Adrenal gland (tissue), 12 donors: Measurements from ENCODE around the gene PROX1. TPM values are rescaled to one million over a fixed set of nuclear protein-coding genes. Genes with fewer than 3 reads are reported as not detected.

Source experiments
- DNase-seq, 7 donors: peaks; one replicate each; pipeline ENCODE4 v3.0.0-alpha.2; 2019 to 2020
- H3K27ac ChIP-seq, 5 donors: fragments of 200-600 bp; sonication (generic) in 4 of 5; 1 replicate in 3 of 5; 2 replicates in 2 of 5; pipeline versions ENCODE4 v1.5.1 to v1.8.0; 2016 to 2020; ENCODE audit warnings: mild to moderate bottlenecking in 1 of 5
- H3K27me3 ChIP-seq: fragments of 200-600 bp; 2 replicates; pipeline ENCODE4 v1.8.0; 2021
- H3K36me3 ChIP-seq, 2 donors: fragments of 200-600 bp; replicated peaks in 1 of 2; 1 replicate in 1 of 2; 2 replicates in 1 of 2; pipeline versions ENCODE4 v1.5.1 to v1.8.0; 2018 to 2022
- H3K4me1 ChIP-seq, 2 donors: fragments of 200-600 bp; replicated peaks in 1 of 2; 1 replicate in 1 of 2; 2 replicates in 1 of 2; pipeline versions ENCODE4 v1.5.1 to v1.8.0; 2018 to 2021
- H3K4me3 ChIP-seq, 4 donors: fragments of 200-600 bp; sonication (generic) in 3 of 4; one replicate each; pipeline ENCODE4 v1.5.1; 2016 to 2018
- H3K9me3 ChIP-seq, 3 donors: fragments of 200-600 bp; sonication (generic) in 1 of 3; replicated peaks in 1 of 3; 1 replicate in 2 of 3; 2 replicates in 1 of 3; pipeline versions ENCODE4 v1.5.1 to v1.8.0; 2016 to 2021
- POLR2A ChIP-seq, 2 donors: fragments of 450-650 bp; IDR thresholded peaks; one replicate each; pipeline ENCODE4 v1.6.1; 2017; ENCODE audit warnings: antibody characterized with exemption in 2 of 2, mild to moderate bottlenecking in 2 of 2, moderate library complexity in 1 of 2
- WGBS, 4 donors: extraction: QIAGEN DNeasy Blood & Tissue Kit in 2 of 4; methylation state at CpG; one replicate each; pipeline versions ENCODE4 v1.1.5 to v1.1.7; 2013 to 2017; 5-methylcytosine and 5-hydroxymethylcytosine counted together
- intact Hi-C, 2 donors: fragments of 100-400 bp; cut with DNase I; formaldehyde crosslinking; loops; one replicate each; pipeline versions ENCODE4 v1.14.1 to v1.15.0; 2022 to 2023
- polyA plus RNA-seq, 3 donors: library from polyadenylated mRNA; stranded (reverse); fragments of 200-250 nt in 2 of 3; fragments of 350-450 nt in 1 of 3; fragmentation: Illumina TruSeq in 1 of 3; extraction: RNeasy Lipid Tissue Mini Kit (QIAGEN cat#74804) in 1 of 3; gene quantifications; one replicate each; pipeline ENCODE4 v1.2.3, GENCODE V29; 2013 to 2014
- total RNA-seq, 9 donors: library from RNA; depleted of rRNA in 4 of 9; stranded (reverse); fragments of >200 nt in 4 of 9; fragments of 120-200 nt in 1 of 9; fragmentation: NEBNext Ultra II Directional in 1 of 9; extraction: Animal tissue kit (Norgen Biotek cat#: 25700) in 1 of 9; gene quantifications; one replicate each; pipeline versions ENCODE4 v1.1.0 to v1.2.4, GENCODE V29; 2013 to 2023
- TF ChIP-seq, protein P1 (sequence below), 6 experiments: fragments of 450-650 bp in 4 of 6; fragments of 200-600 bp in 2 of 6; sonication (generic) in 1 of 6; IDR thresholded peaks; 1 replicate in 5 of 6; 2 replicates in 1 of 6; pipeline versions ENCODE4 v1.5.1 to v1.8.0; 2016 to 2021; ENCODE audit warnings: antibody characterized with exemption in 6 of 6, mild to moderate bottlenecking in 2 of 6, moderate library complexity in 1 of 6
- donor health status: healthy with polysubstance abuse.
- donor health status: Bipolar disorder and iron deficiency.
- donor health status: DM: yes; HTN: yes; CAD: no.
- donor health status: DM: no; HTN: no; CAD: no.
- donor health status: DM: no; HTN: no; CAD: no.
- donor health status: DM: yes; HTN: yes; CAD: no.

PROX1 gene
- total and polyA plus RNA-seq, 12 donors, result 2.6 to 91.7 (median 18.8) TPM

DNA sequence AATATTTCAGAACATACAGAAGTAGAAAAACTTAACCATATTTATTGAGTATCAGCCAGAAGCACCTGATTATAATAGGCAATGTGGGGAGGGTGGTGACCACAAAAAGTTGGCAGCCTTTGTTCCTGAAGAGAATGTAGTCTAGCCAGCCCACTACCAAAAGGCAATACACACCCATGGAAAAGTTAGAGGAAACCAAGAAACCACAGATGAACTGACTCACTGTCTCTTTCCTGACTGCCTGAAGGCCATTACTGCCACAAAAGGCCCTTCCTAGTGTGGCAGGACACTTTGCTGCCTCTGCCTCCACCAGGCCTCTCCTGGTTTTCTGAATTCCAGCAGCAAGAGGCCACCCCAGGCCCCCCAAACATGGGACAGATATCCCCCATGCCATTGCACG, 14.6 kb upstream of the PROX1 start:
- TF ChIP-seq POLR2A (IDR thresholded peaks at IDR 0.05), result no peak
- TF ChIP-seq, protein P1, sequence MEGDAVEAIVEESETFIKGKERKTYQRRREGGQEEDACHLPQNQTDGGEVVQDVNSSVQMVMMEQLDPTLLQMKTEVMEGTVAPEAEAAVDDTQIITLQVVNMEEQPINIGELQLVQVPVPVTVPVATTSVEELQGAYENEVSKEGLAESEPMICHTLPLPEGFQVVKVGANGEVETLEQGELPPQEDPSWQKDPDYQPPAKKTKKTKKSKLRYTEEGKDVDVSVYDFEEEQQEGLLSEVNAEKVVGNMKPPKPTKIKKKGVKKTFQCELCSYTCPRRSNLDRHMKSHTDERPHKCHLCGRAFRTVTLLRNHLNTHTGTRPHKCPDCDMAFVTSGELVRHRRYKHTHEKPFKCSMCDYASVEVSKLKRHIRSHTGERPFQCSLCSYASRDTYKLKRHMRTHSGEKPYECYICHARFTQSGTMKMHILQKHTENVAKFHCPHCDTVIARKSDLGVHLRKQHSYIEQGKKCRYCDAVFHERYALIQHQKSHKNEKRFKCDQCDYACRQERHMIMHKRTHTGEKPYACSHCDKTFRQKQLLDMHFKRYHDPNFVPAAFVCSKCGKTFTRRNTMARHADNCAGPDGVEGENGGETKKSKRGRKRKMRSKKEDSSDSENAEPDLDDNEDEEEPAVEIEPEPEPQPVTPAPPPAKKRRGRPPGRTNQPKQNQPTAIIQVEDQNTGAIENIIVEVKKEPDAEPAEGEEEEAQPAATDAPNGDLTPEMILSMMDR (IDR thresholded peaks at IDR 0.05), result no peak
- Histone ChIP-seq H3K4me3 (no peak overlapping the region), H3K4me1 (no peaks in the 10 kb centered on the region), H3K9me3 (no peaks in the 10 kb centered on the region), H3K27me3 (no peaks in the 10 kb centered on the region), H3K27ac (no peak overlapping the region), H3K36me3 (no peaks in the 10 kb centered on the region)
- intact Hi-C loops, result no loop called here
- 97 to 100% (median 100%) methylated on average over 1 of the region's 1 CpG for WGBS, 4 donors
- DNase-seq, result no peak

DNA sequence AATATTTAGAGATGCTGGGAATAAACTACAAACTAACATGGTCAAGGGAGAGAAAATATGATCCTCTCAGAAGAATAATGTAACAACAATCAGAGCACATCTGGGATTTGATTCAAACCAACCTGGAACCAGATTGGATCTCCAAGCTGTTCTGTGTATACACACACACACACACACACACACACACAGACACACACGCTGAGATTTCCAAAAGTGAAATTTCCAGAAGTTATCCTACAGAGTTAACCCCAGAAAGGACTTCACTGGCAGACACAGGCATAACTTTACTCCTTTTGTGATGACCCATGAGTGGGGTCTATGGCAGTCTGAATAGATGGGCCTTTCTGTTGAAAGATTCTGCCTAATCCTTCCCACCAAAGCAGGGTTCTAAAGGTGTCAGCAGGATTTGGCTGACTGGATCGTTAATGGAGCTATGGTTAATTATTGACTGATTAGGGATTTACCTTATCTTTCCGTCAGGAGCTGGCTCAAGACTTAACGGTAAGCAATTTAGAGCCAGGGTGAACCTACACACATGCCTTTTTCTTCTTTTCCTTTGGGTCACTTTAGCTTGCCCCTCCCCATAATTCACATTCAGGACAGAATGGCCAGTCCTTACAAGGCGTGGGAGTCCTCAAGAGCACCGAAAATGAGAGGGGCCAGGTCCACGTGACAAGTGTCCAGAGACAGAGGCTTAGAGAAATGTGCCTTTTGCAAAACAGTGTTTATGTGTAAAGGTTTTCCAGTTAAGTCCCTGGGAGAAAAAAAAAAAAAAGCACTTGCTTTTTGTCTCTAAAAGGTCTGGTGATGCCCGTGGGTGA, 10.9 kb upstream of the PROX1 start:
- no peak overlapping the region for H3K4me3 ChIP-seq
- intact Hi-C loops, result no loop called here
- no peak overlapping the region for H3K27ac ChIP-seq
- TF ChIP-seq, protein P1 (IDR thresholded peaks at IDR 0.05), result no peak
- no peak for TF ChIP-seq POLR2A (IDR thresholded peaks at IDR 0.05)
- no peaks in the 10 kb centered on the region for H3K4me1 ChIP-seq
- DNase-seq, result no peak
- H3K27me3 ChIP-seq, result peaks cover 3% of the 10 kb centered on the region
- H3K9me3 ChIP-seq, result no peaks in the 10 kb centered on the region
- 54 to 61% (median 57%) methylated on average over 8 of the region's 8 CpGs for WGBS, 4 donors
- no peaks in the 10 kb centered on the region for H3K36me3 ChIP-seq

DNA sequence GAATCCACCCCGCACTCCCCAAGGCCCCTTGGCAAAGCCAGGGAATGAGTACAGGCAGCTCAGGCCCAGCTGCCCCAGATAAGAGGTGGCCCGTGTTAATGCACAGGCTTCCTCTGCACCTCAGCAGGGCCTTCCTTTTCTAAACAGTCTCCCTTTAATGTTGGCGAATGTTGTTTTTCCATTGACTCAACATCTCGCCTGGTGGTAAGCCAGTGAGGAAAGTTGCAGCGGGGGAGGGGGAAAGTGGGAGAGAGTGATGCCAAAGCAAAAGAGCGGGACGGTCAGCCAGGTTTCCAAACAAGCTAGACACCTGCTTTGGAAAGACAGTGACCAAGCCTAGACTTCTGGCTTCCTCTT, 10.3 kb upstream of the PROX1 start:
- Histone ChIP-seq H3K4me3 (no peak overlapping the region), H3K27me3 (peaks cover 3% of the 10 kb centered on the region), H3K9me3 (no peaks in the 10 kb centered on the region), H3K4me1 (peaks cover 0 to 2% of the 10 kb centered on the region in 2 donors), H3K27ac (no peak overlapping the region), H3K36me3 (no peaks in the 10 kb centered on the region)
- TF ChIP-seq, protein P1 (IDR thresholded peaks at IDR 0.05), result no peak
- no peak for TF ChIP-seq POLR2A (IDR thresholded peaks at IDR 0.05)
- intact Hi-C loops, result no loop called here
- WGBS, 4 donors, result 53 to 67% (median 62%) methylated on average over 6 to 7 of the region's 7 CpGs
- no peak for DNase-seq

DNA sequence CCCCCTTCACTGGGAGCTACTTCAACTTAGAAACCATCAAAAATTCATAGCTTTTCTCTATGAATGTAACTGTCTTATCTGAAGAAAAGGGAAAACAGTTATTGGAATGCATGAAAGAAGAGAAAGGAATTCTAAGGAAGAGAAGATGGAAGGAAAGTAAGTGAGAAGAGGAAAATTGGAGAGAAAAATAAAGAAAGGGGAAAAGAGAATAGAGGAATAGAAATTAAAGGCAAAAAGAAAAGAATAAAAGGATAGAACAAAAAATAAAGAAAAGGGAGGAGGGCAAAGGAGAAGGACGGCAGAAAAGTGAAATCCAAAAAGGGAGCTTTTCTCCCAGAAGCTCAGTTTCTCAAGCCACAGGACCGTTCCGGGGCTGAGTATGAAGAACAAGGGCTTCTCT, 9.9 kb upstream of the PROX1 start:
- peaks cover 3% of the 10 kb centered on the region for H3K27me3 ChIP-seq
- H3K27ac ChIP-seq, result no peak overlapping the region
- intact Hi-C loops, result no loop called here
- TF ChIP-seq POLR2A (IDR thresholded peaks at IDR 0.05), result no peak
- TF ChIP-seq, protein P1 (IDR thresholded peaks at IDR 0.05), result no peak
- peaks cover 0 to 6% of the 10 kb centered on the region in 2 donors for H3K4me1 ChIP-seq
- 46 to 57% (median 56%) methylated on average over 3 of the region's 3 CpGs for WGBS, 4 donors
- no peak overlapping the region for H3K4me3 ChIP-seq
- no peaks in the 10 kb centered on the region for H3K9me3 ChIP-seq
- no peak for DNase-seq
- no peaks in the 10 kb centered on the region for H3K36me3 ChIP-seq
